BE2C (cell line): ENCODE data around the gene ZBTB16.

Experiments used
- DNase-seq: peaks from one replicate; pipeline ENCODE4 v3.0.0-alpha.2; 2020
- H3K27me3 ChIP-seq: fragments of 250-450 bp; sonication (Bioruptor Pico); 2 replicates; pipeline ENCODE4 v1.5.1; 2020; ENCODE audit warnings: mild to moderate bottlenecking
- H3K36me3 ChIP-seq: fragments of 250-450 bp; sonication (Bioruptor Pico); 2 replicates; pipeline ENCODE4 v1.5.1; 2020; ENCODE audit warnings: mild to moderate bottlenecking
- H3K4me1 ChIP-seq: fragments of 250-450 bp; sonication (Bioruptor Pico); 2 replicates; pipeline ENCODE4 v1.5.1; 2020
- H3K4me3 ChIP-seq: 2 replicates; pipeline ENCODE4 v1.5.1; 2011; ENCODE audit warnings: low read depth, low read length
- H3K9me3 ChIP-seq: fragments of 250-450 bp; sonication (Bioruptor Pico); 2 replicates; pipeline ENCODE4 v1.5.1; 2020
- TF ChIP-seq, protein P1 (sequence below): IDR thresholded peaks from 2 replicates; pipeline ENCODE4 v1.5.1; 2012; ENCODE audit warnings: mild to moderate bottlenecking, low read depth, low read length

ZBTB16 gene

GRCh38 chr11:114017723-114018122, 41.8 kb upstream of the ZBTB16 start:
- Histone ChIP-seq H3K27me3 (no peaks in the 10 kb centered on the region), H3K4me1 (no peaks in the 10 kb centered on the region), H3K4me3 (no peak overlapping the region), H3K9me3 (no peaks in the 10 kb centered on the region), H3K36me3 (no peaks in the 10 kb centered on the region)
- DNase-seq, result no peak
- TF ChIP-seq, protein P1, sequence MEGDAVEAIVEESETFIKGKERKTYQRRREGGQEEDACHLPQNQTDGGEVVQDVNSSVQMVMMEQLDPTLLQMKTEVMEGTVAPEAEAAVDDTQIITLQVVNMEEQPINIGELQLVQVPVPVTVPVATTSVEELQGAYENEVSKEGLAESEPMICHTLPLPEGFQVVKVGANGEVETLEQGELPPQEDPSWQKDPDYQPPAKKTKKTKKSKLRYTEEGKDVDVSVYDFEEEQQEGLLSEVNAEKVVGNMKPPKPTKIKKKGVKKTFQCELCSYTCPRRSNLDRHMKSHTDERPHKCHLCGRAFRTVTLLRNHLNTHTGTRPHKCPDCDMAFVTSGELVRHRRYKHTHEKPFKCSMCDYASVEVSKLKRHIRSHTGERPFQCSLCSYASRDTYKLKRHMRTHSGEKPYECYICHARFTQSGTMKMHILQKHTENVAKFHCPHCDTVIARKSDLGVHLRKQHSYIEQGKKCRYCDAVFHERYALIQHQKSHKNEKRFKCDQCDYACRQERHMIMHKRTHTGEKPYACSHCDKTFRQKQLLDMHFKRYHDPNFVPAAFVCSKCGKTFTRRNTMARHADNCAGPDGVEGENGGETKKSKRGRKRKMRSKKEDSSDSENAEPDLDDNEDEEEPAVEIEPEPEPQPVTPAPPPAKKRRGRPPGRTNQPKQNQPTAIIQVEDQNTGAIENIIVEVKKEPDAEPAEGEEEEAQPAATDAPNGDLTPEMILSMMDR, result no peak

DNA sequence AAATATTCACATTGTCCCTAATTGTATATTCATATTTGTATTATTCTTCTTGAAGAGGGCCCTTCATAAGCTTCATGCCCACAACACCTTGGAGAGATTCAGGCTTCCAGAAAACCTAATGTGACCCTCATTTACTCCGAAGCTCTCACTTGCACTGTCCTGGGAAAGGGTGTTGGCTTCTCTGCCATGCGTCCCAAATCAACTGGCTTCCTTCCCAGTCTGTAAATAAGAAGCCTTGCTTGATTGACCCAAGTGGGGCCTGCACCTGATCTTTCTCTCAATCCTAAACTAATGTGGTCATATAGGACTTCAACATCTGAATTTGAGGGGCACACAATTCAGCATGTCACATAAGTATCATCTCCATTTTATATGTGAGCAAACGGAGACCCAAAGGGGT, 40.5 kb upstream of the ZBTB16 start:
- H3K4me1 ChIP-seq, result no peaks in the 10 kb centered on the region

GRCh38 chr11:114019574-114019973, 39.9 kb upstream of the ZBTB16 start:
- TF ChIP-seq, protein P1, result no peak
- no peak for DNase-seq
- Histone ChIP-seq H3K4me1 (no peaks in the 10 kb centered on the region), H3K9me3 (no peaks in the 10 kb centered on the region), H3K36me3 (no peaks in the 10 kb centered on the region), H3K4me3 (no peak overlapping the region), H3K27me3 (no peaks in the 10 kb centered on the region)

More for the DNA sequence above, 40.5 kb upstream of the ZBTB16 start:
- no peak overlapping the region for H3K4me3 ChIP-seq
- H3K36me3 ChIP-seq, result no peaks in the 10 kb centered on the region
- DNase-seq, result no peak
- H3K9me3 ChIP-seq, result no peaks in the 10 kb centered on the region
- H3K27me3 ChIP-seq, result no peaks in the 10 kb centered on the region
- TF ChIP-seq, protein P1, result no peak

- TF ChIP-seq, protein P1, result no peak
- Histone ChIP-seq H3K4me1 (no peaks in the 10 kb centered on the region), H3K9me3 (no peaks in the 10 kb centered on the region; the same call in 1 of the 2 replicates), H3K4me3 (no peak overlapping the region), H3K27me3 (no peaks in the 10 kb centered on the region; the same call in 1 of the 2 replicates), H3K36me3 (no peaks in the 10 kb centered on the region)
- DNase-seq, result no peak
Observed at GRCh38 chr11:114025329-114025907, 34.1 kb upstream of the ZBTB16 start.

DNA sequence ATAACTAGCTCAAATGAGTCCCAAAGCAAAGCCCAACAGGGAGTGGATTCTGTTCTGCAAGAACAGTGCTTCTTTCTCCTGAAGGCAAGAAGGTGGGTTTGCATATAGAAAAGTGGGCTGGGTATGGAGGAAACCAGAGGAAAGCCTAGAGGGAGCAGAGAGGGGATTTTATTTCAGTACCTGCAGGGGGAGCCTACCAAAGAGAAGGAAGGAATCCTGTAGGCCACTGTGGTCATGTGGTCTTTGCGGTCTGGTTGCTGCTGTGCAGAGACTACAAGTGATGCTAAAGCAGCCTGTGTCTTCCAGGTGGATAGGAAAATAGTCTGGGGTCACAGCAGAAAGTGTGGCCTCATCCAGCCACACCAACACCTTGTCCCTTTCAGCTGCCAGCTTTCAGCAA, 33.2 kb upstream of the ZBTB16 start:
- Histone ChIP-seq H3K36me3 (no peaks in the 10 kb centered on the region), H3K27me3 (no peaks in the 10 kb centered on the region; the same call in 1 of the 2 replicates), H3K9me3 (no peaks in the 10 kb centered on the region; the same call in 1 of the 2 replicates), H3K4me1 (no peaks in the 10 kb centered on the region), H3K4me3 (no peak overlapping the region)
- DNase-seq, result peak; percentile 26
- TF ChIP-seq, protein P1, result peak; percentile 59

DNA sequence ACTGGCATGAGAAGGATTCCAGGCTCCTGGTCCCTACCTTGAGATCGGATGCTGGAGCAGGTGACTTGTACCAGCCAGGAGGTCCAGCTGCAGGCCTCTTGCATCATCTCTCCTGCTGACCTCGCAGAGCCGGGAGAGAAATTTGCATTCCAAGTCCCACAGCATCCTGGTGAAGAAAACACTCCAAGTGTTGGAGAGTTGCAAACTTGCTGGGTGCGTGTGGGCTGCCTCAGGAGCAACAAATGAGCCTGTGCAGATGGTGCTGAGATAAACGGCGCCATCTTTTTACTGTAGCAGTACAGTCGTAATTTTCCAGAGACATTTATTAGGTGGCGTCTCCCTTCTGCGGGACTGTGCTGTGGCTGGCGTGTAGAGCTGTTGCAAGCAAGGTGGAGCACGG, 32.1 kb upstream of the ZBTB16 start:
- Histone ChIP-seq H3K27me3 (no peaks in the 10 kb centered on the region; the same call in 1 of the 2 replicates), H3K9me3 (no peaks in the 10 kb centered on the region; the same call in 1 of the 2 replicates), H3K4me3 (peak overlapping the region; percentile 20), H3K4me1 (no peaks in the 10 kb centered on the region), H3K36me3 (no peaks in the 10 kb centered on the region)
- no peak for DNase-seq
- TF ChIP-seq, protein P1, result no peak
